Measurements from ENCODE around the gene ZNF644. TPM values are rescaled to one million over a fixed set of nuclear protein-coding genes. Genes with fewer than 3 reads are reported as not detected.
"Not testable (repeated sequence)": the region's sequence is repeated elsewhere in the genome, so short reads cannot be mapped to it uniquely, and the experiment has no call there.

The ZNF644 gene
- total RNA-seq, 1 donor from 2014 or later, result 37.9 TPM

GRCh38 chr1:90911353-90911752, 110.5 kb downstream of the ZNF644 start:
- no peak overlapping the region for H3K27ac Mint-ChIP-seq (ENCODE audit: unreplicated experiment)
- DNase-seq (ENCODE audit: low spot score), result no peak
- H3K36me3 Mint-ChIP-seq (ENCODE audit: low read depth), result peaks cover 7% of the 10 kb centered on the region
- H3K4me1 Mint-ChIP-seq (ENCODE audit: low read depth), result no peaks in the 10 kb centered on the region
- H3K4me3 Mint-ChIP-seq (ENCODE audit: unreplicated experiment), result no peak overlapping the region
- TF ChIP-seq, protein P1, sequence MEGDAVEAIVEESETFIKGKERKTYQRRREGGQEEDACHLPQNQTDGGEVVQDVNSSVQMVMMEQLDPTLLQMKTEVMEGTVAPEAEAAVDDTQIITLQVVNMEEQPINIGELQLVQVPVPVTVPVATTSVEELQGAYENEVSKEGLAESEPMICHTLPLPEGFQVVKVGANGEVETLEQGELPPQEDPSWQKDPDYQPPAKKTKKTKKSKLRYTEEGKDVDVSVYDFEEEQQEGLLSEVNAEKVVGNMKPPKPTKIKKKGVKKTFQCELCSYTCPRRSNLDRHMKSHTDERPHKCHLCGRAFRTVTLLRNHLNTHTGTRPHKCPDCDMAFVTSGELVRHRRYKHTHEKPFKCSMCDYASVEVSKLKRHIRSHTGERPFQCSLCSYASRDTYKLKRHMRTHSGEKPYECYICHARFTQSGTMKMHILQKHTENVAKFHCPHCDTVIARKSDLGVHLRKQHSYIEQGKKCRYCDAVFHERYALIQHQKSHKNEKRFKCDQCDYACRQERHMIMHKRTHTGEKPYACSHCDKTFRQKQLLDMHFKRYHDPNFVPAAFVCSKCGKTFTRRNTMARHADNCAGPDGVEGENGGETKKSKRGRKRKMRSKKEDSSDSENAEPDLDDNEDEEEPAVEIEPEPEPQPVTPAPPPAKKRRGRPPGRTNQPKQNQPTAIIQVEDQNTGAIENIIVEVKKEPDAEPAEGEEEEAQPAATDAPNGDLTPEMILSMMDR (IDR thresholded peaks at IDR 0.05), result no peak
- H3K9me3 Mint-ChIP-seq (ENCODE audit: low read depth), result peaks cover 3% of the 10 kb centered on the region
- no peaks in the 10 kb centered on the region for H3K27me3 Mint-ChIP-seq (ENCODE audit: low read depth)

DNA sequence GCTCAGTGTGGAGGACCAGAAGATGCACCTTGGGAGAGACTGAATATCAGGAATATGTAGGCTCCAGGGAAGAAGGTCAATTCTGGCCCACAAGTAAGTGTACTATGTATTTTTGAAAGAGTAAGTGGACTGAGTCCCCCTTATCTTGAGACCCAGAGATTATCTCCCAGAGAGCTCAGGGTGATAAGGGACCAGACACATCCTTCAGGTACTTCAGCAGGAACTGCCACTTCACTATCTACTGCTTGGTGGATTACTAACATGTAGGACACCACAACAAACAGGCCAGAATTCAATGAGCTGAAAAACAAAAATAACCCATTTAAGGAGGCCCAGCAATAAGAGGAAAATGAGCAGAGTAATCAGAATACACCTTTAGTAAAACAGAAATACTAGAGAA, 119.2 kb downstream of the ZNF644 start:
- Mint-ChIP-seq H3K27me3 (ENCODE audit: low read depth) (no peaks in the 10 kb centered on the region), H3K4me1 (ENCODE audit: low read depth) (no peaks in the 10 kb centered on the region), H3K36me3 (ENCODE audit: low read depth) (peaks cover 11% of the 10 kb centered on the region), H3K9me3 (ENCODE audit: low read depth) (no peaks in the 10 kb centered on the region), H3K4me3 (ENCODE audit: unreplicated experiment) (no peak overlapping the region), H3K27ac (ENCODE audit: unreplicated experiment) (no peak overlapping the region)
- TF ChIP-seq, protein P1 (IDR thresholded peaks at IDR 0.05), result no peak
- DNase-seq (ENCODE audit: low spot score), result no peak

- H3K36me3 Mint-ChIP-seq (ENCODE audit: low read depth), result peaks cover 11% of the 10 kb centered on the region
- TF ChIP-seq, protein P1 (IDR thresholded peaks at IDR 0.05), result no peak
- H3K4me3 Mint-ChIP-seq (ENCODE audit: unreplicated experiment), result no peak overlapping the region
- no peaks in the 10 kb centered on the region for H3K4me1 Mint-ChIP-seq (ENCODE audit: low read depth)
- no peak overlapping the region for H3K27ac Mint-ChIP-seq (ENCODE audit: unreplicated experiment)
- no peaks in the 10 kb centered on the region for H3K27me3 Mint-ChIP-seq (ENCODE audit: low read depth)
- DNase-seq (ENCODE audit: low spot score), result no peak
- H3K9me3 Mint-ChIP-seq (ENCODE audit: low read depth), result no peaks in the 10 kb centered on the region
These were observed 122.6 kb downstream of the ZNF644 start for GRCh38 chr1:90899263-90899662.

- not testable (repeated sequence) for H3K36me3 Mint-ChIP-seq (ENCODE audit: low read depth); DNase-seq (ENCODE audit: low spot score); H3K4me3 Mint-ChIP-seq (ENCODE audit: unreplicated experiment); H3K27me3 Mint-ChIP-seq (ENCODE audit: low read depth); H3K27ac Mint-ChIP-seq (ENCODE audit: unreplicated experiment); H3K4me1 Mint-ChIP-seq (ENCODE audit: low read depth); H3K9me3 Mint-ChIP-seq (ENCODE audit: low read depth)
These were observed 128.2 kb downstream of the ZNF644 start for GRCh38 chr1:90893679-90894078.

DNA sequence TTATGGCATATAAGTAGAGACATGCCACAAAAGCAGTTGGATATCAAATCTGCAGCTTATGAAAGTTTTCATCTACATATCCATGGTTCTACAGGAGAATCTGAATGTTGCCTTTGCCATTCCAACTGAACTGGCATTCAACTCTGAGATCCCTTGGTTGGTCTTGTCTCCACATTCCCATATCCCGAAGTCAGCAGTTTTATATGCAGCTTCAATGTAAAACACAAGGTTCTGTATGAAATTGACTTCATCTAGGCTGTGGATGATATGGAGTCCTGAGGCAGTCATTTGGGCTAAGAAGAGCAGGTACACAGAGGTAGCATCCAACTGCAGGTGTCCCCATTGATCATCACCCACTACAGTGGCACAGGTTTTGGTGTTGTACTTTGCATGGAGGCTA, 129.0 kb downstream of the ZNF644 start:
- not testable (repeated sequence) for H3K27ac Mint-ChIP-seq (ENCODE audit: unreplicated experiment); H3K27me3 Mint-ChIP-seq (ENCODE audit: low read depth); H3K4me1 Mint-ChIP-seq (ENCODE audit: low read depth); H3K4me3 Mint-ChIP-seq (ENCODE audit: unreplicated experiment); H3K36me3 Mint-ChIP-seq (ENCODE audit: low read depth); H3K9me3 Mint-ChIP-seq (ENCODE audit: low read depth); DNase-seq (ENCODE audit: low spot score)

- not testable (repeated sequence) for H3K4me3 Mint-ChIP-seq (ENCODE audit: unreplicated experiment); H3K4me1 Mint-ChIP-seq (ENCODE audit: low read depth); H3K27me3 Mint-ChIP-seq (ENCODE audit: low read depth); H3K36me3 Mint-ChIP-seq (ENCODE audit: low read depth); H3K27ac Mint-ChIP-seq (ENCODE audit: unreplicated experiment); H3K9me3 Mint-ChIP-seq (ENCODE audit: low read depth); DNase-seq (ENCODE audit: low spot score)
These were observed 129.6 kb downstream of the ZNF644 start for GRCh38 chr1:90892196-90892595.

DNA sequence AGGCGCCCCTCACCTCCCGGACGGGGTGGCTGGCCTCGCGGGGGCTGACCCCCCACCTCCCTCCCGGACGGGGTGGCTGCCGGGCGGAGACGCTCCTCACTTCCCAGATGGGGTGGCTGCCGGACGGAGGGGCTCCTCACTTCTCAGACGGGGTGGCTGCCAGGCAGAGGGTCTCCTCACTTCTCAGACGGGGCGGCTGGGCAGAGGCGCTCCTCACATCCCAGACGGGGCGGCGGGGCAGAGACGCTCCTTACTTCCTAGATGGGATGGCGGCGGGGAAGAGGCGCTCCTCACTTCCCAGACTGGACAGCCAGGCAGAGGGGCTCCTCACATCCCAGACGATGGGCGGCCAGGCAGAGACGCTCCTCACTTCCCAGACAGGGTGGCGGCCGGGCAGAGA, 130.1 kb downstream of the ZNF644 start:
- H3K9me3 Mint-ChIP-seq (ENCODE audit: low read depth), result not testable (repeated sequence)

More for the DNA sequence above, 130.1 kb downstream of the ZNF644 start:
- not testable (repeated sequence) for H3K27ac Mint-ChIP-seq (ENCODE audit: unreplicated experiment); H3K4me1 Mint-ChIP-seq (ENCODE audit: low read depth); H3K27me3 Mint-ChIP-seq (ENCODE audit: low read depth); H3K4me3 Mint-ChIP-seq (ENCODE audit: unreplicated experiment); H3K36me3 Mint-ChIP-seq (ENCODE audit: low read depth); DNase-seq (ENCODE audit: low spot score)

Data from chondrocyte (in vitro differentiated cells).